Neural cell (in vitro differentiated cells): ENCODE data around the gene RNF8.

ENCODE experiments used
- EZH2 ChIP-seq: fragments of 200-600, 300-800 bp; shearing (Covaris generic), sonication (generic); IDR thresholded peaks from 2 replicates; pipeline ENCODE4 v1.6.1; 2014; ENCODE audit warnings: antibody characterized with exemption, low read length, borderline replicate concordance, mild to moderate bottlenecking; ENCODE audit not compliant: insufficient read depth, poor library complexity, severe bottlenecking
- MXI1 ChIP-seq: fragments of 450-650 bp; conservative IDR thresholded peaks from 2 replicates; pipeline ENCODE4 v1.6.1; 2014; ENCODE audit warnings: antibody characterized with exemption, mild to moderate bottlenecking; ENCODE audit not compliant: poor library complexity, severe bottlenecking
- POLR2AphosphoS5 ChIP-seq: IDR thresholded peaks from 2 replicates; pipeline ENCODE4 v1.6.1; 2012
- SMC3 ChIP-seq: fragments of 450-650 bp; conservative IDR thresholded peaks from 2 replicates; pipeline ENCODE4 v1.6.1; 2014; ENCODE audit warnings: antibody characterized with exemption, mild to moderate bottlenecking, moderate library complexity; ENCODE audit not compliant: poor library complexity
- TAF1 ChIP-seq: IDR thresholded peaks from 2 replicates; pipeline ENCODE4 v1.6.1; 2012; ENCODE audit warnings: low read depth
- TF ChIP-seq, protein P1 (sequence below): fragments of 450-650 bp; IDR thresholded peaks from 2 replicates; pipeline ENCODE4 v1.5.1; 2014; ENCODE audit warnings: antibody characterized with exemption, mild to moderate bottlenecking, moderate library complexity; ENCODE audit not compliant: poor library complexity, severe bottlenecking

DNA sequence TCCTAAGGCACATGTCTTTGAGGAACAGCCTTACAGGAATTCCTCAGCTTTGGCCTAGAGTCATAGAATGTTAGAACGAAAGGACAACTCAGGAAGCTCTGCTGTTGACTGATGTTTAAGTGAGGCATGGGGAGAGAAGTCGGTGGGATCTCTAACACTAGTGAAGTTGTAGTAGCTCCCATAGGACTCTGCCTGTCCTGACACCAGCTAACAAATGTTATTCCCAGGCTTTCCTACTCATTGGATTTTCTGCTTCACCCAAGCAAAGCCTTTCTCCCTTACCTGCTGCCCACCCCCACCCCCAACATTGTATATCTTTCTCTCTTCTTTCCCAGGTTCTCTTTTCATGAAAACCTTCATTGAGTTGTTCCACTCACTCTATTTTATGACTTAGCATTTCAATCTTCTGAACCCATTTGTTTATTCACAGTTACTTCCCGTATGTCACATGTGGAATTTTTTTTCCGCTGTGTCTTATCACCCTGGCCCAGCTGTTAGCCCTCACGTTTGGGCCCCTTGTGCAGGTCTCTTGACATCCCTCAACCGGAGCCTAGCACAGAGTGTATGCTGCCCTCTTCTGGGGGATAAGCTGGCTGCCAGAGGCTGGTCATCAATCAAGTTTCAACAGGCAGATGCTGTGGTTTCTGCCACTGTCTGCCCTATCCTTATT, 39.2 kb upstream of the RNF8 start:
- TF ChIP-seq, protein P1, sequence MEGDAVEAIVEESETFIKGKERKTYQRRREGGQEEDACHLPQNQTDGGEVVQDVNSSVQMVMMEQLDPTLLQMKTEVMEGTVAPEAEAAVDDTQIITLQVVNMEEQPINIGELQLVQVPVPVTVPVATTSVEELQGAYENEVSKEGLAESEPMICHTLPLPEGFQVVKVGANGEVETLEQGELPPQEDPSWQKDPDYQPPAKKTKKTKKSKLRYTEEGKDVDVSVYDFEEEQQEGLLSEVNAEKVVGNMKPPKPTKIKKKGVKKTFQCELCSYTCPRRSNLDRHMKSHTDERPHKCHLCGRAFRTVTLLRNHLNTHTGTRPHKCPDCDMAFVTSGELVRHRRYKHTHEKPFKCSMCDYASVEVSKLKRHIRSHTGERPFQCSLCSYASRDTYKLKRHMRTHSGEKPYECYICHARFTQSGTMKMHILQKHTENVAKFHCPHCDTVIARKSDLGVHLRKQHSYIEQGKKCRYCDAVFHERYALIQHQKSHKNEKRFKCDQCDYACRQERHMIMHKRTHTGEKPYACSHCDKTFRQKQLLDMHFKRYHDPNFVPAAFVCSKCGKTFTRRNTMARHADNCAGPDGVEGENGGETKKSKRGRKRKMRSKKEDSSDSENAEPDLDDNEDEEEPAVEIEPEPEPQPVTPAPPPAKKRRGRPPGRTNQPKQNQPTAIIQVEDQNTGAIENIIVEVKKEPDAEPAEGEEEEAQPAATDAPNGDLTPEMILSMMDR: no peak
- no peak for TF ChIP-seq EZH2
- no peak for TF ChIP-seq TAF1
- TF ChIP-seq MXI1: no peak
- TF ChIP-seq SMC3: no peak
- TF ChIP-seq POLR2AphosphoS5: no peak
